CD4-positive, CD25-positive, alpha-beta regulatory T cell (primary cell): ENCODE measurements around the gene SCN3B. TPM values are rescaled to one million over a fixed set of nuclear protein-coding genes. Genes with fewer than 3 reads are reported as not detected.

Source experiments
- ATAC-seq, 2 donors: fragments of 150-1000 bp; cut with Tn5 transposase; one replicate each; pipeline ENCODE4 v1.10.0; 2021; ENCODE audit warnings: low read depth in 2 of 2, moderate number of reproducible peaks in 2 of 2, moderate library complexity in 1 of 2
- DNase-seq, 3 donors: peaks; one replicate each; pipeline versions ENCODE4 v3.0.0 to v3.0.0-alpha.2; 2012 to 2022; ENCODE audit warnings: mixed read lengths in 1 of 3
- H3K27ac ChIP-seq: one replicate; pipeline ENCODE4 v1.7.0; 2013; ENCODE audit warnings: mild to moderate bottlenecking, low read length; ENCODE audit not compliant: insufficient read depth, poor library complexity, severe bottlenecking
- H3K27me3 ChIP-seq: one replicate; pipeline ENCODE4 v1.7.0; 2013; ENCODE audit warnings: low read length; ENCODE audit not compliant: control insufficient read depth, insufficient read depth
- H3K36me3 ChIP-seq: one replicate; pipeline ENCODE4 v1.7.0; 2013; ENCODE audit warnings: mild to moderate bottlenecking, low read length, moderate library complexity; ENCODE audit not compliant: control insufficient read depth, insufficient read depth
- H3K4me1 ChIP-seq: 2 replicates; pipeline ENCODE4 v1.7.0; 2013; ENCODE audit warnings: mild to moderate bottlenecking, low read length; ENCODE audit not compliant: insufficient read depth, control insufficient read depth, poor library complexity, severe bottlenecking
- H3K4me3 ChIP-seq: one replicate; pipeline ENCODE4 v1.7.0; 2013; ENCODE audit warnings: low read depth, mild to moderate bottlenecking, low read length, moderate library complexity
- H3K9me3 ChIP-seq, 2 experiments: 1 replicate in 1 of 2; 2 replicates in 1 of 2; pipeline ENCODE4 v1.7.0; 2013; ENCODE audit warnings: low read length in 2 of 2, mild to moderate bottlenecking in 1 of 2, moderate library complexity in 1 of 2; ENCODE audit not compliant: control insufficient read depth in 2 of 2
- H3K27ac Mint-ChIP-seq, 3 donors: one replicate each; pipeline ENCODE4 v1.8.0; 2020 to 2022; ENCODE audit warnings: mild to moderate bottlenecking in 3 of 3, mixed read lengths in 3 of 3, moderate library complexity in 2 of 3
- H3K27me3 Mint-ChIP-seq: one replicate; pipeline ENCODE4 v1.8.0; 2022; ENCODE audit warnings: mild to moderate bottlenecking, mixed read lengths
- H3K36me3 Mint-ChIP-seq: one replicate; pipeline ENCODE4 v1.8.0; 2020; ENCODE audit warnings: mixed read lengths
- H3K4me1 Mint-ChIP-seq, 4 donors: one replicate each; pipeline ENCODE4 v1.8.0; 2020 to 2022; ENCODE audit warnings: mixed read lengths in 4 of 4, mild to moderate bottlenecking in 1 of 4
- H3K4me3 Mint-ChIP-seq, 4 donors: one replicate each; pipeline ENCODE4 v1.8.0; 2020 to 2022; ENCODE audit warnings: mild to moderate bottlenecking in 4 of 4, mixed read lengths in 4 of 4, moderate library complexity in 3 of 4
- H3K9me3 Mint-ChIP-seq, 7 donors: one replicate each; pipeline ENCODE4 v1.8.0; 2020 to 2022; ENCODE audit warnings: mixed read lengths in 7 of 7, mild to moderate bottlenecking in 3 of 7, moderate library complexity in 2 of 7
- polyA plus RNA-seq, 4 donors: library from polyadenylated mRNA; unstranded; fragments of 300-500 nt; fragmentation: Illumina TruSeq; gene quantifications; one replicate each; pipeline ENCODE4 v1.2.3, GENCODE V29; 2021
- total RNA-seq: library from RNA; stranded (reverse); gene quantifications from one replicate; pipeline ENCODE4 v1.2.3, GENCODE V29; 2022

The SCN3B gene
- total and polyA plus RNA-seq, 5 donors from 2014 or later = 0.05 TPM; not detected in 4

GRCh38 chr11:123659311-123659710, 4.9 kb upstream of the SCN3B start:
- DNase-seq (no peak), ATAC-seq (no peak)
- no peak overlapping the region for H3K27ac Mint-ChIP-seq
- peaks cover 5 to 16% (median 11%) of the 10 kb centered on the region in 7 donors for H3K9me3 Mint-ChIP-seq
- peak overlapping the region in 2 of 4 donors; percentile 11 to 56 for H3K4me3 Mint-ChIP-seq
- Histone ChIP-seq H3K27ac (no peak overlapping the region), H3K36me3 (no peaks in the 10 kb centered on the region), H3K27me3 (no peaks in the 10 kb centered on the region), H3K9me3 (no peaks in the 10 kb centered on the region), H3K4me3 (no peak overlapping the region), H3K4me1 (peaks cover 6% of the 10 kb centered on the region)
- peaks cover 6% of the 10 kb centered on the region for H3K36me3 Mint-ChIP-seq
- H3K27me3 Mint-ChIP-seq = peaks cover 32% of the 10 kb centered on the region
- H3K4me1 Mint-ChIP-seq = peaks cover 10 to 32% (median 12%) of the 10 kb centered on the region in 4 donors

- H3K4me3 Mint-ChIP-seq = peak overlapping the region in 2 of 4 donors; percentile 64 to 74
- peaks cover 3 to 14% (median 5%) of the 10 kb centered on the region in 7 donors for H3K9me3 Mint-ChIP-seq
- Histone ChIP-seq H3K36me3 (no peaks in the 10 kb centered on the region), H3K27ac (no peak overlapping the region), H3K9me3 (no peaks in the 10 kb centered on the region), H3K27me3 (peaks cover 20% of the 10 kb centered on the region), H3K4me1 (peaks cover 14% of the 10 kb centered on the region), H3K4me3 (no peak overlapping the region)
- H3K27me3 Mint-ChIP-seq = peaks cover 72% of the 10 kb centered on the region
- DNase-seq (peak in 2 of 3 donors; percentile 10 to 17), ATAC-seq (no peak)
- no peak overlapping the region for H3K27ac Mint-ChIP-seq
- H3K36me3 Mint-ChIP-seq = peaks cover 6% of the 10 kb centered on the region
- H3K4me1 Mint-ChIP-seq = peaks cover 5 to 20% (median 10%) of the 10 kb centered on the region in 4 donors
Observed at GRCh38 chr11:123653827-123654565, 428 bp downstream of the SCN3B start.

- Mint-ChIP-seq H3K27ac (no peak overlapping the region), H3K27me3 (peaks cover 69% of the 10 kb centered on the region), H3K4me1 (peaks cover 5 to 16% (median 6%) of the 10 kb centered on the region in 4 donors), H3K4me3 (peak overlapping the region in 3 of 4 donors; percentile 2 to 74 (median 64)), H3K9me3 (peaks cover 0 to 9% (median 2%) of the 10 kb centered on the region in 7 donors), H3K36me3 (peaks cover 6% of the 10 kb centered on the region)
- Histone ChIP-seq H3K4me3 (no peak overlapping the region), H3K4me1 (peaks cover 14% of the 10 kb centered on the region), H3K9me3 (no peaks in the 10 kb centered on the region), H3K36me3 (no peaks in the 10 kb centered on the region), H3K27me3 (peaks cover 20% of the 10 kb centered on the region), H3K27ac (no peak overlapping the region)
- ATAC-seq (no peak), DNase-seq (no peak)
Observed at GRCh38 chr11:123653483-123653826, 969 bp downstream of the SCN3B start.

- Histone ChIP-seq H3K27ac (no peak overlapping the region), H3K36me3 (no peaks in the 10 kb centered on the region), H3K4me1 (peaks cover 14% of the 10 kb centered on the region), H3K4me3 (no peak overlapping the region), H3K9me3 (no peaks in the 10 kb centered on the region), H3K27me3 (peaks cover 20% of the 10 kb centered on the region)
- no peak overlapping the region for H3K27ac Mint-ChIP-seq
- H3K4me3 Mint-ChIP-seq = peak overlapping the region in 1 of 4 donors; percentile 45
- no peak for DNase-seq
- peaks cover 61% of the 10 kb centered on the region for H3K27me3 Mint-ChIP-seq
- peaks cover under 1% of the 10 kb centered on the region for H3K36me3 Mint-ChIP-seq
- H3K4me1 Mint-ChIP-seq = peaks cover 4 to 15% (median 5%) of the 10 kb centered on the region in 4 donors
- no peak for ATAC-seq
- peaks cover 0 to under 1% (median 0%) of the 10 kb centered on the region in 7 donors for H3K9me3 Mint-ChIP-seq
Observed at GRCh38 chr11:123652599-123652998, 1.8 kb downstream of the SCN3B start.

- peaks cover 52% of the 10 kb centered on the region for H3K27me3 Mint-ChIP-seq
- ATAC-seq (no peak), DNase-seq (no peak)
- H3K9me3 Mint-ChIP-seq = no peaks in the 10 kb centered on the region
- peaks cover 4 to 12% (median 5%) of the 10 kb centered on the region in 4 donors for H3K4me1 Mint-ChIP-seq
- no peaks in the 10 kb centered on the region for H3K36me3 Mint-ChIP-seq
- Histone ChIP-seq H3K4me1 (peaks cover 14% of the 10 kb centered on the region), H3K36me3 (no peaks in the 10 kb centered on the region), H3K27me3 (peaks cover 20% of the 10 kb centered on the region), H3K4me3 (no peak overlapping the region), H3K27ac (no peak overlapping the region), H3K9me3 (no peaks in the 10 kb centered on the region)
- H3K27ac Mint-ChIP-seq = no peak overlapping the region
- H3K4me3 Mint-ChIP-seq = no peak overlapping the region
Observed at GRCh38 chr11:123650901-123651300, 3.5 kb downstream of the SCN3B start.

GRCh38 chr11:123645286-123645975, 9.0 kb downstream of the SCN3B start:
- DNase-seq (no peak), ATAC-seq (no peak)
- no peaks in the 10 kb centered on the region for H3K4me1 ChIP-seq
- H3K27ac Mint-ChIP-seq = no peak overlapping the region
- H3K36me3 ChIP-seq = no peaks in the 10 kb centered on the region
- peaks cover 14% of the 10 kb centered on the region for H3K27me3 Mint-ChIP-seq
- H3K36me3 Mint-ChIP-seq = no peaks in the 10 kb centered on the region
- no peaks in the 10 kb centered on the region for H3K9me3 Mint-ChIP-seq
- H3K4me1 Mint-ChIP-seq = peaks cover 0 to 3% (median 0%) of the 10 kb centered on the region in 4 donors
- H3K9me3 ChIP-seq = no peaks in the 10 kb centered on the region
- H3K27me3 ChIP-seq = peaks cover 1% of the 10 kb centered on the region
- no peak overlapping the region for H3K4me3 ChIP-seq
- H3K27ac ChIP-seq = no peak overlapping the region
- H3K4me3 Mint-ChIP-seq = no peak overlapping the region

- Mint-ChIP-seq H3K27ac (no peak overlapping the region), H3K4me3 (no peak overlapping the region), H3K4me1 (peaks cover 0 to 3% (median 0%) of the 10 kb centered on the region in 4 donors), H3K9me3 (no peaks in the 10 kb centered on the region), H3K27me3 (peaks cover 21% of the 10 kb centered on the region), H3K36me3 (no peaks in the 10 kb centered on the region)
- H3K36me3 ChIP-seq = no peaks in the 10 kb centered on the region
- no peaks in the 10 kb centered on the region for H3K4me1 ChIP-seq
- no peak overlapping the region for H3K4me3 ChIP-seq
- no peaks in the 10 kb centered on the region for H3K27me3 ChIP-seq
- DNase-seq (no peak), ATAC-seq (no peak)
- no peak overlapping the region for H3K27ac ChIP-seq
- H3K9me3 ChIP-seq = no peaks in the 10 kb centered on the region
Observed at GRCh38 chr11:123642435-123642834, 12.0 kb downstream of the SCN3B start.
